Ovary (tissue), 3 donors: ENCODE measurements around the gene KRTAP10-10.

Experiments used
- EP300 ChIP-seq: sonication (generic); formaldehyde crosslinking; IDR thresholded peaks from one replicate; pipeline ENCODE4 v1.6.1; 2017; ENCODE audit warnings: antibody characterized with exemption
- POLR2A ChIP-seq: fragments of 450-650 bp; IDR thresholded peaks from one replicate; pipeline ENCODE4 v1.6.1; 2017; ENCODE audit warnings: antibody characterized with exemption, mild to moderate bottlenecking, moderate library complexity
- TF ChIP-seq, protein P1 (sequence below), 3 donors: fragments of 450-650 bp in 2 of 3; fragments of 200-600 bp in 1 of 3; IDR thresholded peaks; one replicate each; pipeline versions ENCODE4 v1.5.1 to v1.8.0; 2016 to 2022; ENCODE audit warnings: antibody characterized with exemption in 3 of 3, mild to moderate bottlenecking in 1 of 3
- donor health status: DM: no; HTN: no; CAD: no.

GRCh38 chr21:44648557-44649311, 11.6 kb downstream of the KRTAP10-10 start:
- TF ChIP-seq POLR2A (no peak), EP300 (no peak)
- TF ChIP-seq, protein P1, sequence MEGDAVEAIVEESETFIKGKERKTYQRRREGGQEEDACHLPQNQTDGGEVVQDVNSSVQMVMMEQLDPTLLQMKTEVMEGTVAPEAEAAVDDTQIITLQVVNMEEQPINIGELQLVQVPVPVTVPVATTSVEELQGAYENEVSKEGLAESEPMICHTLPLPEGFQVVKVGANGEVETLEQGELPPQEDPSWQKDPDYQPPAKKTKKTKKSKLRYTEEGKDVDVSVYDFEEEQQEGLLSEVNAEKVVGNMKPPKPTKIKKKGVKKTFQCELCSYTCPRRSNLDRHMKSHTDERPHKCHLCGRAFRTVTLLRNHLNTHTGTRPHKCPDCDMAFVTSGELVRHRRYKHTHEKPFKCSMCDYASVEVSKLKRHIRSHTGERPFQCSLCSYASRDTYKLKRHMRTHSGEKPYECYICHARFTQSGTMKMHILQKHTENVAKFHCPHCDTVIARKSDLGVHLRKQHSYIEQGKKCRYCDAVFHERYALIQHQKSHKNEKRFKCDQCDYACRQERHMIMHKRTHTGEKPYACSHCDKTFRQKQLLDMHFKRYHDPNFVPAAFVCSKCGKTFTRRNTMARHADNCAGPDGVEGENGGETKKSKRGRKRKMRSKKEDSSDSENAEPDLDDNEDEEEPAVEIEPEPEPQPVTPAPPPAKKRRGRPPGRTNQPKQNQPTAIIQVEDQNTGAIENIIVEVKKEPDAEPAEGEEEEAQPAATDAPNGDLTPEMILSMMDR (IDR thresholded peaks at IDR 0.05), result no peak
